Measurements from ENCODE around the gene GPD1. TPM values are rescaled to one million over a fixed set of nuclear protein-coding genes. Genes with fewer than 3 reads are reported as not detected.
A peak's percentile ranks its signal among the peaks of the same experiment; 100 is the strongest.

GPD1 gene
- 0.07 TPM in 1 of 2 replicates, not detected in the other for total RNA-seq

DNA sequence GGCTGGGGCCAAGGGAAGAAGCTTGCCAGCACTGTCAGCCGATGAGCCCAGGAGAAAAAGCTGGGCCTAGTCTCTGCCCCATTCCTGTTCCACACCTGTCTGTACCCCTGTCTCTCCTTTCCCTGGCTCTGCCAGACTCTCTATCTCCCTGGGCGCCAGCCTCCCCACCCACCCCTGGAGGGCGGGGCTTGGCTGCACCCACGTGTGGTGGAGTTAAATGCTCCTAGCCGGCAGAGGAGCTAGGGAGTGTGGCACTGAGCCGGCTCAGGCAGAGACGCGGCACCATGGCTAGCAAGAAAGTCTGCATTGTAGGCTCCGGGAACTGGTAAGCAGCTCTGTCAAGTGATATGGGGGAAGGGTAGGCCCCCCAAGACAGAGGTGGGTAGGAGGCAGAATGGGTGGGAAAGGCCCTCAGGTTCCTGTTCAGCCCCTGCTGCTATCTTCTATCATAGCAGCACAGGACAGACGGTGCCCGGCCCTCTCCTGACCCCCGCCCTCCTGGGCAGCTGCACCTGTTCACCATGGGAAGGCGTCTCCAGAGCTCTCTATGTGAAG is at the start of gene GPD1:
Gene GPD1, plus strand, starts transcription at position 242 of the 555 bp plus-strand sequence. Its CDS starts 43 bp downstream, at position 285.
- H3K4me3 ChIP-seq (ENCODE audit: low read depth, low read length), result peak within 1 kb of the TSS; percentile 52
- TF ChIP-seq, protein P1, sequence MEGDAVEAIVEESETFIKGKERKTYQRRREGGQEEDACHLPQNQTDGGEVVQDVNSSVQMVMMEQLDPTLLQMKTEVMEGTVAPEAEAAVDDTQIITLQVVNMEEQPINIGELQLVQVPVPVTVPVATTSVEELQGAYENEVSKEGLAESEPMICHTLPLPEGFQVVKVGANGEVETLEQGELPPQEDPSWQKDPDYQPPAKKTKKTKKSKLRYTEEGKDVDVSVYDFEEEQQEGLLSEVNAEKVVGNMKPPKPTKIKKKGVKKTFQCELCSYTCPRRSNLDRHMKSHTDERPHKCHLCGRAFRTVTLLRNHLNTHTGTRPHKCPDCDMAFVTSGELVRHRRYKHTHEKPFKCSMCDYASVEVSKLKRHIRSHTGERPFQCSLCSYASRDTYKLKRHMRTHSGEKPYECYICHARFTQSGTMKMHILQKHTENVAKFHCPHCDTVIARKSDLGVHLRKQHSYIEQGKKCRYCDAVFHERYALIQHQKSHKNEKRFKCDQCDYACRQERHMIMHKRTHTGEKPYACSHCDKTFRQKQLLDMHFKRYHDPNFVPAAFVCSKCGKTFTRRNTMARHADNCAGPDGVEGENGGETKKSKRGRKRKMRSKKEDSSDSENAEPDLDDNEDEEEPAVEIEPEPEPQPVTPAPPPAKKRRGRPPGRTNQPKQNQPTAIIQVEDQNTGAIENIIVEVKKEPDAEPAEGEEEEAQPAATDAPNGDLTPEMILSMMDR (conservative IDR thresholded peaks at IDR 0.05; ENCODE audit: low read depth, low read length), result no peak
- no peak for DNase-seq (ENCODE audit: low read depth)

DNA sequence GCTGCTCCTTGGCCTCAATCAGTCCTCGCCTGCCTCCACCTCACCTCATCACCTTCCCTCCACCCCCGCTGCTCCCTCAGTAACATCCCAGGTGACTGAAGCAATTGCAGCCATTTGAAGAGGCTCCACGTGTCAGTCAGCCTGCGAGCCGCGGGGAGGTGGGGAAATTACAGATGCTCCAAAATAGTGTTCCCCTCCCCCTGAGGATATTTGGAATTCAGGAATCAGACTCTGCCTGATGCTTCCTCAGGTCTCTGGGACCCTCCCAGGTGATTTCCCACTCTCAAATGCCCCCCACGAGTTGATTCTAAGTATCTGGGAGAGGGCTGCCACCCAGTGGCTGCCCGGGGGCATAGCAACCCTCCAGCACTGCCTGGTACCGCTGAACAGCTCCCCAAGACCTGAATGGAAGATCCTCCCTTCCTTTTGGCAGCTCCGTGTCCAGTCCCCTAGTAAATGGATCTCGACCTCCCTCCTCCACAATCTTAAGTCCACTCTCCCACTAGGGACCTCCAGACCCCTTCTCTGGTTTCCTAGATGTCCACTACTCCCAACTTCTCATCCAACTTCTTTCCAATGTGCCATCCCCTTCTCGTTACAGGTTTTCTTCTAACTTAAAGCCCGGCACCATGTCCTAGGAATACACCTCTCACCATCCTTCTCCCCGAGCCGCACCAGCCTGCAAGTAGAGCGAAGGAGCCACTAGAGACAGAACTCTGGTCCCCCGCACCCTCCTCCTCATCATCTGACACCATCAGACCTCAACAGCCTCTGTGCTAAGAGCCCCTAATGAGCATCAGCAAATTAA is 47.8 kb upstream of the GPD1 start:
- TF ChIP-seq, protein P1 (conservative IDR thresholded peaks at IDR 0.05; ENCODE audit: low read depth, low read length), result peak; percentile 98
- no peak for DNase-seq (ENCODE audit: low read depth)
- peak overlapping the region; percentile 17 for H3K4me3 ChIP-seq (ENCODE audit: low read depth, low read length)

DNA sequence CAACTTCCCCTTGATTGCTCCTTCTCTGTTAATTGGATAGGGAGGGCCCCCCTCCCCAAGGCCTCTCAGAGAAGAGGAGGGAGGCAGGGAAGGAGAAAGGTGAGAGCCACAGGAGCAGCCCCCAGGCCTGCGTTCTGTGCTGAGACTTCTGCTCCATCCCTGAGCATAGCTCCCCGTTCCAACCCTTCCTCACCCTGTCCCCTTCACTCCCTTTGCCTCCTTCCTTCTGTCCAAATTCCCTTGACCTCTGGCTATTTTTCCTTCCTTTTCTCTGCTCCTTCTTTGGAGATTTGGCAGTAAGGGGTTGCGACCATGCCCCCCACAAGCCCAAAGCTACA is 47.2 kb upstream of the GPD1 start:
- no peak for DNase-seq (ENCODE audit: low read depth)
- H3K4me3 ChIP-seq (ENCODE audit: low read depth, low read length), result peak overlapping the region; percentile 55
- TF ChIP-seq, protein P1 (conservative IDR thresholded peaks at IDR 0.05; ENCODE audit: low read depth, low read length), result no peak

DNA sequence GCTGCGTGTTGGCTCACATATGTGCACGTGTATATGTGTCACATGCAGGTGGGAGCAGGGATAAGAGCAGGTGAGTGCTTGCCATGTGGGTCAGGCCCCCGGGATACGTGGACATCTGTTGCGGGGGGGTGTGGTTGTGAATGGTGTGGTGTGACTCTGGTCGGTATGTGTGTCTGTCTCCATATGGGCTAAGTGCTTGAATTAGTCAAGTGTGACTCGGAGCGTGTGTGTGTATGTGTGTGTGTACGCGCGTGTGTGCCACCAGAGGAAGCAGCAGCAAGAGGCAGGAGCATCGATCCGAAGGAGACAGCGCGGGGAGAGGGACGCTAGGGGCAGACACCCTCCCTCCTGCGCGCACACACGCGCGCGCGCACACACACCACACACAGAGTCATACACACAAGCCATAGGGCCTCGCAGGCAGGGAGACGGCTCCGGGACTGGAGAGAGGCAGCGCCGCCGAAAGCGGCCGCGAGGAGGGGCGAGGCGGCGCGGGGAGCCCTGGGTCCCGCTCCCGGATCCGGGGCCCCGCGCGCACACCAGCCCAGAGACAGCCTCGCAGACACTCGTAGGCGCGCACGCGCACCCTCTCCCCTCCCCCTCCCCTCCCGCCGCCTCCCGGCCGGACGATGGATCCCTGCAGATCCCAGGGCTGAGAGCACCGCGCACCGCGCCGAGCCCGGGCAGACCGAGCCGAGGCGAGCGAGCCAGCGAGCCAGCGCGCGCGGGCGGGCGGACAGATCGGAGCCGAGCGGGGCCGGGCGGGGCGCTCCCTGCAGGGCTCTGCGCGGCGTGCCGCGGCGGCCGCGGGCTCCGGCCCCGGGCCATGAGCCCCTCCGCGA is 46.6 kb upstream of the GPD1 start, which contains the start of gene ASIC1:
Gene ASIC1, plus strand, starts transcription at position 597 of the 842 bp plus-strand sequence. CDS start 1,171 bp downstream, outside the sequence.
- TF ChIP-seq, protein P1 (conservative IDR thresholded peaks at IDR 0.05; ENCODE audit: low read depth, low read length), result peak; percentile 3
- no peak for DNase-seq (ENCODE audit: low read depth)

DNA sequence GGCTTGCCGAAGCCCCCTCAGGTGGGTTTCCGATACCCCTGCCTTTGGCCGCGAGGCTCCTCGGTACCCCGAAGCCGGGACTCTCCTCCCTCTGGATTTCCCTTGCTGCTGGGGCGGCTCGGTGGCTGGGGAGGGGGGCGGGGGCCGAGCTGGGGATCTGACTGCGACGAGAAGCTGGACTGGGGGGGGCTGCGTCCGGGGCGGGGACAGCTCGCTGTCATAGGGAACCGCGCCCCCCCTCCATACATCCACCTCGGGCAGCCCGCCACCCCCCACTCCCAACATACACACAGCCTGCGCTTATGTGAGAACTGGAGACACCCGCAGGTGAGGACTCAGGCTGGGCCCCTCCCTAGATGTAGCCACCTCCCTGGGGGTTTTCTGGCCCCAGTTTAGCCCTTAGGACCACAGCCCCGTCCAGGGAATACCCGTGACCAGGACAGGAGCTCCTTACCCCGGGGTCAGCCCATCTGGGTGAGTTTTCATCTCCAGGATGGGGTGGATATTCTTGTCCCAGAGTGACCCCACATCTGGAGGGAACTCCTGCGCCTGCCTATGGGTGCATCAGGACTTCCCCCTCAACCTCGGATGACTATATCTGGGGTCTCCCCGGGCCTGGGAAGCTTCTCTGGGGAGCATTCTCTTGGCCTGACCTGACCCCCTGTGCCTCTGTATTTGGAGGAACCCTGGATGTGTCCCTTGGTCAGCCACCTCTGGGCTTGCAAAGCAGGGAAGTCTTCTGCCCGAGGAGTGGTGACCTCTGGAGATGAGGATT is 45.7 kb upstream of the GPD1 start:
- no peak for DNase-seq (ENCODE audit: low read depth)
- TF ChIP-seq, protein P1 (conservative IDR thresholded peaks at IDR 0.05; ENCODE audit: low read depth, low read length), result no peak
- H3K4me3 ChIP-seq (ENCODE audit: low read depth, low read length), result peak overlapping the region; percentile 55

More for the DNA sequence above, 46.6 kb upstream of the GPD1 start, which contains the start of gene ASIC1:
- H3K4me3 ChIP-seq (ENCODE audit: low read depth, low read length), result peak within 1 kb of the TSS; percentile 55

DNA sequence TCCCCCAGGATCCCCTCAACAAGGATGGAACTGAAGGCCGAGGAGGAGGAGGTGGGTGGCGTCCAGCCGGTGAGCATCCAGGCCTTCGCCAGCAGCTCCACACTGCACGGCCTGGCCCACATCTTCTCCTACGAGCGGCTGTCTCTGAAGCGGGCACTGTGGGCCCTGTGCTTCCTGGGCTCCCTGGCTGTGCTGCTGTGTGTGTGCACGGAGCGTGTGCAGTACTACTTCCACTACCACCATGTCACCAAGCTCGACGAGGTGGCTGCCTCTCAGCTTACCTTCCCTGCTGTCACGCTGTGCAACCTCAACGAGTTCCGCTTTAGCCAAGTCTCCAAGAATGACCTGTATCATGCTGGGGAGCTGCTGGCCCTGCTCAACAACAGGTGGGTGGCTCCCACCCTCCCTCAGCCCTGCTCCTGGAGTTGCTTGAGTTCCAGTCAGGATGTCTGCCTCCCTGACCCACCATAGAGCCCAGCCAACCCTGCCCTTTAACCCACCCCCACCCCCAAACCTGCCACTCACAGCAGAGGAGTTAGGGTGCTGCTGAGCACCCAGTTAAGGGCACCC is 45.0 kb upstream of the GPD1 start:
- no peak for DNase-seq (ENCODE audit: low read depth)
- TF ChIP-seq, protein P1 (conservative IDR thresholded peaks at IDR 0.05; ENCODE audit: low read depth, low read length), result no peak
- no peak overlapping the region for H3K4me3 ChIP-seq (ENCODE audit: low read depth, low read length)
